Fibroblast of peridontal ligament (primary cell): ENCODE results near the gene ADK.
A peak's percentile ranks its signal among the peaks of the same experiment; 100 is the strongest.
"Not testable (repeated sequence)": the region's sequence is repeated elsewhere in the genome, so short reads cannot be mapped to it uniquely, and the experiment has no call there.

Experiments
- DNase-seq: peaks from one replicate; pipeline ENCODE4 v3.0.0-alpha.2; 2010; ENCODE audit errors: extremely low read depth

ADK gene

GRCh38 chr10:74179111-74179710 lies 28.2 kb downstream of the ADK start:
- DNase-seq = no peak

GRCh38 chr10:74186678-74187077 lies 35.7 kb downstream of the ADK start:
- DNase-seq = peak; percentile 57

DNA sequence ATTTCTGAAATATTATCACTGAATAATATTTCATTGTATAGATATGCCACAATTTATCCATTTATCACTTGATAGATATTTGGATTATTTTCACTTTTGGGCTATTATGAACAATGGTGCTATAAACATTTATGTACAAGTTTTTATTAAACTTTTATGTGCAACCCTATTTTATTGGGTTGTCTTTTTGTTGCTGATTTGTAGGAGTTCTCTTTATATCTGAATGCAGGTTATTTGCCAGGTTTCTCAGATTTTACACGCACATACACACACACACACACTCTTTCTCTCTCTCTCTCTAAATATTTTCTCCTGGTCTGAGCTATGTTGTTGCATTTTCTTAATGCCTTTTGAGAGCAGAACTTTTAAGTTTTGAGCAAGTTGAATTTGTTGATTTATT lies 36.2 kb downstream of the ADK start:
- peak; percentile 30 for DNase-seq

GRCh38 chr10:74188617-74189016 lies 37.6 kb downstream of the ADK start:
- DNase-seq = not testable (repeated sequence)

DNA sequence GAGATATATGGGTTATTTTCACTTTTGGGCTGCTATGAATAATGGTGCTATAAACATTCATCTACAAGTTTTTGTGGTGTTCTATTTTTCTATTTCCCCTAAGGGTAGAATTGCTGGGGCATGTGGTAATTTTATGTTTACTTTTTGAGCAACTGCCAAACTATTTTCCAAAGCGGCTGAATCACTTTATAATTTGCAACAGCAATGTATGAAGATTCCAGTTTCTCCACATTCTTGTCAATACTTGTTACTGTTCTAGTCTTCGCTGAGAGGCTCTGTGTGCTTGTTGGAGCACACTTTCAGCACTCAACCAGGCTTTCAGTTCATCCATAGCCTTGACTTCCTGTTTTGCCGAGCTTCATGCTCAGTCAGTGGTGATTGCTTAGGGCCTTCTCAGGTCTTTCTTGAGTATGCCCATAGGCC lies 39.0 kb downstream of the ADK start:
- peak; percentile 98 for DNase-seq

DNA sequence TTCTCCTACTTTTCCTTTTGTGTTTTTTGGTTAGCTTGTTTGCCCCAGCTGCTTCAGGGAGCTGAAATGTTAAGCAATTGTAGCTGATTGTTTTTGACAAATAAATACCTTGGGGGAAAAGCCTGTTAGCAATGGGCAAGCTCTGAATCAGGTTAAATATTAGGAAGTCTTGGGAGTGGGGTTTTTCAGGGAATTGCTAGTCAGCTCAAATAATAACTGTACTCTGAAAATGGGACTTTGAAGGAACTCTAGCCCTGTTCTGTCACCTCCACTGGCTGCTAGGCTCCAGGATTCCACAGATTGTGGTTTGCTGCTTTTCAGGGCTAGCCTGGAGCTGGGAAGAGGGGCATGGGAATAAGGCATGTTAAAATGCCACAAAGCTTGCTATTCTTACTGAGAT lies 39.5 kb downstream of the ADK start:
- DNase-seq = no peak

DNA sequence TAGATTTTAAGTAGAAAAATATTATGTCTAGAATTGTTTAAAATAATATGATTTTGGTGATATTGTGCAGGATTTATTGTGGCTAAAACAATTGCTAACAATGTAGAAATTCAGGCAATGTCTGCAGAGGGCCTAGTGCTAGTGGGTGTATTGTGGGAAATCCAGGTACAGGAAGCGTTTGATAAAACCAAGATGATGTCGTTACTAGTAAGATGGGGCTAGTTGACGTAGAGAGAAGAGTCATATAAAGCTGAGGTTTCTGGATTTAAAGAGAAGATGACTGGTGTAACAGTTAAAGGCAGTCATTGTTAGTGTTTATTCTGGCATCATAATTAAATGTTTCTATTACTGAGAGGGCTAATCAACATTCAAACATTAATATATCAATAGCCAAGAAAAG lies 43.5 kb downstream of the ADK start:
- peak; percentile 72 for DNase-seq

GRCh38 chr10:74194999-74195398 lies 44.0 kb downstream of the ADK start:
- DNase-seq = peak; percentile 84

DNA sequence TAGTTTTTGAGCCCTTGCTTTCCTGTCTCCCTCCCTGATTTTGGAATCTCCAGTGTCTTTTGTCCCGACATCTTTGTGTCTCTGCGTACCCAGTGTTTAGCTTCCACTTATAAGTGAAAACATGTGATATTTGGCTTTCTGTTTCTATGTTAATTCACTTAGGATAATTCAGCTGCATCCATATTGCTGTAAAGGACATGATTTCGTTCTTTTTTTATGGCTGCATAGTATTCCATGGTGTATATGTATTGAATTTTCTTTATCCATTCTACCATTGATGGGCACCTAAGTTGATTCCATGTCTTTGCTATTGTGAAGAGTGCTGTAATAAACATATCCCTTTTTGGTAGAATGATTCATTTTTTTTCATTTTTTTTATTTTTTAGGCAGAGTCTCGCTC lies 48.3 kb downstream of the ADK start:
- no peak for DNase-seq

- DNase-seq = peak; percentile 72
Observed at GRCh38 chr10:74202356-74202755, 51.3 kb downstream of the ADK start.

DNA sequence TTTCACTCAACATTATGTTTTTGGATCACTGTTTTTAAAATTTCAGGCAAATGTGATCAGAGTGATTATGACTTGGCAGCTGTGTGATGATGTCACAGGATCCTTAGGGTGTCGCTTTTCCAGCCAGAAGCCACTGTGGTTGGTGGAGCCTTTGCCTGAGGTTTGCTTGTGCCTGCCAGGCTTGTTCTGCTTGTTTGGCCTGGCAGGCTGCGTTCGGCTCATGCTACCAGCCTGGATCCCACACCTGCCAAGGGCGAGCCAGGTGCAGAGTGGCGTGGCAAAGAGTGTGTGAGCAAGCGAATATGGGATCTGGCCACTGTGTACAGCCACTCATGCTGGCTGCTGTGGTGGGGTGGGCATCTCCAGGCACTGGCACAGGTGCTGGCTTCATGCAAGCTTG lies 55.7 kb downstream of the ADK start:
- peak; percentile 44 for DNase-seq

GRCh38 chr10:74207691-74208480 lies 56.9 kb downstream of the ADK start:
- no peak for DNase-seq

DNA sequence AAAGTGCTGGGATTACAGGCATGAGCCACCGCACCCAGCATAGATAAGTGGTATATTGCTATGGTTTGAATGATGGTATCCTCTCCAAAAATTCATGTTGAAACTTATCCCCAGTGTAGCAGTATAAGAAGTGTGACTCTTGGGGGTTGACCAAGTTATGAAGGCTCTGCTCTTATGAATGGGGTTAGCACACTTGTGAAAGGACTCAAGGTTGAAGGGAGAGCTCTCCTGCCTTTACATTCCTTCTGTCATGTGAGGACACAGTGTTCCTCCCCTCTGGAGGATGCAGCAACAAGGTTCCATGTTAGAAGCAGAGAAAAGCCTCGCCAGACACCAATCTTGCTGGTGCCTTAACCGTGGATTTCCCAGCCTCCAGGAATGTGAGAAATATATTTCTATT lies 58.0 kb downstream of the ADK start:
- DNase-seq = no peak

- no peak for DNase-seq
Observed at GRCh38 chr10:74213019-74213418, 62.0 kb downstream of the ADK start.

DNA sequence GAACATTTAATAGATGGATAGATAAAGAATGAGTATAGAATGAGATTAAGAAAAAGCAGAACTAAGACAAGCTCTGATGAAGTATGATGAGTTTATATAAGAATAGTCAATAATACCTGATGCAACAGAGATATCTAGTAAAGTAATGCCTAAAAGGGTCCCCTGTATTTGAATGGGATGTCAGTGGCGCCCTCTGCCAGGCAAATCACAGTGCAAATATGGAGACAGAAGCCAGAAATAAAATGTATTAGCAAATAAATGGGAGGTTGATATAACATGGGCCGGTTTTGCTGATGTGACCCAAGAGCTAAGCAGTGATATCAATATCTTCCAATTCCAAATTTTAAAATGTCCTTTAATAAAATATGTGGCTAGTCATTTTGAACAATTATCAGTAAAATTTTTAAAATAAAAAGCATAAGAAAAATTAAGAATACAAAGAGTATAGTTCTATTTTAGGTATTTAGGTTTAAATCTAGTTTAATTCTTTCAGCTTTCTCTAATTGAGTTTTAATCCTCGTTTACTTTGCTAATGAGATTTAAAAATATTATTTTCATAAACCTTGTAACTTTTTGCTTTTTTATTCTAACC lies 62.6 kb downstream of the ADK start:
- DNase-seq = peak; percentile 75

DNA sequence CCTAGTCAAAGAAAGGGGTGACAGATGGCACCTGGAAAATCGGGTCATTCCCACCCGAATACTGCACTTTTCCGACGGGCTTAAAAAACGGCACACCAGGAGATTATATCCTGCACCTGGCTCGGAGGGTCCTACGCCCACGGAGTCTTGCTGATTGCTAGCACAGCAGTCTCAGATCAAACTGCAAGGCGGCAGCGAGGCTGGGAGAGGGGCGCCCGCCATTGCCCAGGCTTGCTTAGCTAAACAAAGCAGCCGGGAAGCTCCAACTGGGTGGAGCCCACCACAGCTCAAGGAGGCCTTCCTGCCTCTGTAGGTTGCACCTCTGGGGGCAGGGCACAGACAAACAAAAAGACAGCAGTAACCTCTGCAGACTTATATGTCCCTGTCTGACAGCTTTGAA lies 66.1 kb downstream of the ADK start:
- DNase-seq = not testable (repeated sequence)

DNA sequence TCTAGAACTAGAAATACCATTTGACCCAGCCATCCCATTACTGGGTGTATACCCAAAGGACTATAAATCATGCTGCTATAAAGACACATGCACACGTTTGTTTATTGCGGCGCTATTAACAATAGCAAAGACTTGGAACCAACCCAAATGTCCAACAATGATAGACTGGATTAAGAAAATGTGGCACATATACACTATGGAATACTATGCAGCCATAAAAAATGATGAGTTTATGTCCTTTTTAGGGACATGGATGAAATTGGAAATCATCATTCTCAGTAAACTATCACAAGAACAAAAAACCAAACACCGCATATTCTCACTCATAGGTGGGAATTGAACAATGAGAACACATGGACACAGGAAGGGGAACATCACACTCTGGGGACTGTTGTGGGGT lies 71.4 kb downstream of the ADK start:
- DNase-seq = not testable (repeated sequence)

- peak; percentile 68 for DNase-seq
Observed at GRCh38 chr10:74223755-74224529, 72.9 kb downstream of the ADK start.

- DNase-seq = peak; percentile 24
Observed at GRCh38 chr10:74227697-74228424, 76.8 kb downstream of the ADK start.

DNA sequence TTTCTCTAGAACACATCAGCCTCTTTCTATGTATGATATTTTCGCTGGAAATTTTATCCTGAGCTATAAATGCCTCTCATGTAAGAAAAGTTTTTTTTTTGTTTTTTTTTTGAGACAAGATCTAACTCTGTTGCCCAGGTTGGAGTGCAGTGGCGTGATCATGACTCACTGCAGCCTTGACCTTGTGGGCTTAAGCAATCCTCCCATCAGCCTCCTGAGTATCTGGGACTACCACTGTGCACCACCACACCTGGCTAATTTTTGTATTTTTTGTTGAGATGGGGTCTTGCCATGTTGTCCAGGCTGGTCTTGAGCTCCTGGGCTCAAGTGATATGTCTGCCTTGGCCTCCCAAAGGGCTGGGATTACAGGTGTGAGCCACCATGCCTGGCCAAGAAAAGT lies 80.4 kb downstream of the ADK start:
- no peak for DNase-seq

DNA sequence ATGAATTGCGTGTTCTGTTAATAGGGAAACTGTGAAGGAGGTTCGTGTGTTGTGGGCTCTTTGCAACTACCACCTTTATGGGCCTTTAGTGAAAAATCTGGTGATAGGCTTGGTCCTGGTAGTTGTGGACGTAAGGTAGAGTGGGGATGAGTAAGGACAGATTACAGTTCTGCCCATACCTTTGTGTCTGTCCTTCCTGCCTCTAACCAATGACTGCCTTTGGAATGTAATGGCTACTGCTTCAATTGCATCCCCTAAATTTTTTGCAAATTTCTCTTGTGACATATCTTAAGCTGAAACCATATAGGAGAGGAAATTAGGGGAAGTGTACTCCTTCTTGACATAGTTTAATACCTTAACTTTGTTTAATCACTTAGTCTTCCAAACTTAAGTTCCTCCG lies 82.3 kb downstream of the ADK start:
- DNase-seq = no peak

- DNase-seq = peak; percentile 56
Observed at GRCh38 chr10:74234569-74234968, 83.5 kb downstream of the ADK start.
